ENCODE data around the gene RASEF. TPM values are rescaled to one million over a fixed set of nuclear protein-coding genes. Genes with fewer than 3 reads are reported as not detected.

The RASEF gene
- total and polyA plus RNA-seq, 2 donors (not counting 1 experiment from before 2014, with no cell fraction given): not detected

- WGBS (ENCODE audit: insufficient coverage): no CpG with 5 or more reads among the region's 1 CpG
- no peak for ATAC-seq (ENCODE audit: low read depth)
- no peaks in the 10 kb centered on the region for H3K79me2 ChIP-seq (ENCODE audit: control insufficient read depth, insufficient read depth, low read length)
- no peak overlapping the region for H3K27ac ChIP-seq (ENCODE audit: low read length in 2 of 2)
- Mint-ChIP-seq H3K27ac (no peak overlapping the region), H3K4me3 (no peak overlapping the region), H3K4me1 (no peaks in the 10 kb centered on the region), H3K27me3 (peaks cover 6% of the 10 kb centered on the region), H3K9me3 (ENCODE audit: insufficient read depth) (no peaks in the 10 kb centered on the region)
- no peaks in the 10 kb centered on the region for H4K20me1 ChIP-seq (ENCODE audit: control insufficient read depth, insufficient read depth, low read length, poor library complexity, severe bottlenecking)
- H2AFZ ChIP-seq (ENCODE audit: insufficient read depth, low read depth, low read length, poor library complexity, severe bottlenecking): no peak overlapping the region
- H3K4me1 ChIP-seq (ENCODE audit: control insufficient read depth in 2 of 2, insufficient read depth in 2 of 2, low read length in 2 of 2): no peaks in the 10 kb centered on the region
- H3K9ac ChIP-seq (ENCODE audit: low read length): no peak overlapping the region
- no peak overlapping the region for H3K4me2 ChIP-seq (replicated peaks; ENCODE audit: low read depth, low read length, poor library complexity, severe bottlenecking)
- H3K27me3 ChIP-seq (replicated peaks in 1 of 4; ENCODE audit: control extremely low read depth in 1 of 4, control insufficient read depth in 3 of 4, insufficient read depth in 4 of 4, low read length in 3 of 4): no peaks in the 10 kb centered on the region
- H3K4me3 ChIP-seq (ENCODE audit: control extremely low read depth in 1 of 5, extremely low read depth in 1 of 5, insufficient read depth in 1 of 5, low read depth in 2 of 5, low read length in 4 of 5): no peak overlapping the region
- H3K36me3 ChIP-seq (replicated peaks in 1 of 2; ENCODE audit: control extremely low read depth in 1 of 2, control insufficient read depth in 1 of 2, extremely low read depth in 1 of 2, insufficient read depth in 2 of 2, low read length in 1 of 2): no peaks in the 10 kb centered on the region
- TF ChIP-seq EZH2 (IDR thresholded peaks at IDR 0.05; ENCODE audit: borderline replicate concordance, insufficient read depth, low read depth, low read length, poor library complexity, severe bottlenecking) (no peak), CTCF (IDR thresholded peaks at IDR 0.05) (no peak)
- ChIA-PET POLR2A (no interaction called here), CTCF (no interaction called here)
- intact Hi-C loops (cut with micrococcal nuclease): no loop called here
- no peak for DNase-seq
- no peaks in the 10 kb centered on the region for H3K9me3 ChIP-seq (ENCODE audit: control extremely low read depth in 1 of 3, control insufficient read depth in 2 of 3, insufficient read depth in 1 of 3, low read length in 2 of 3)
These were observed 28.4 kb downstream of the RASEF start for GRCh38 chr9:83034587-83034986.

GRCh38 chr9:83034026-83034425 lies 28.9 kb downstream of the RASEF start:
- Histone ChIP-seq H3K9ac (ENCODE audit: low read length) (no peak overlapping the region), H3K4me2 (replicated peaks; ENCODE audit: low read depth, low read length, poor library complexity, severe bottlenecking) (no peak overlapping the region), H3K9me3 (ENCODE audit: control extremely low read depth in 1 of 3, control insufficient read depth in 2 of 3, insufficient read depth in 1 of 3, low read length in 2 of 3) (no peaks in the 10 kb centered on the region), H3K4me3 (ENCODE audit: control extremely low read depth in 1 of 5, extremely low read depth in 1 of 5, insufficient read depth in 1 of 5, low read depth in 2 of 5, low read length in 4 of 5) (no peak overlapping the region), H3K79me2 (ENCODE audit: control insufficient read depth, insufficient read depth, low read length) (no peaks in the 10 kb centered on the region), H3K27me3 (replicated peaks in 1 of 4; ENCODE audit: control extremely low read depth in 1 of 4, control insufficient read depth in 3 of 4, insufficient read depth in 4 of 4, low read length in 3 of 4) (no peaks in the 10 kb centered on the region), H4K20me1 (ENCODE audit: control insufficient read depth, insufficient read depth, low read length, poor library complexity, severe bottlenecking) (no peaks in the 10 kb centered on the region), H3K27ac (ENCODE audit: low read length in 2 of 2) (no peak overlapping the region), H2AFZ (ENCODE audit: insufficient read depth, low read depth, low read length, poor library complexity, severe bottlenecking) (no peak overlapping the region), H3K4me1 (ENCODE audit: control insufficient read depth in 2 of 2, insufficient read depth in 2 of 2, low read length in 2 of 2) (no peaks in the 10 kb centered on the region), H3K36me3 (replicated peaks in 1 of 2; ENCODE audit: control extremely low read depth in 1 of 2, control insufficient read depth in 1 of 2, extremely low read depth in 1 of 2, insufficient read depth in 2 of 2, low read length in 1 of 2) (no peaks in the 10 kb centered on the region)
- TF ChIP-seq EZH2 (IDR thresholded peaks at IDR 0.05; ENCODE audit: borderline replicate concordance, insufficient read depth, low read depth, low read length, poor library complexity, severe bottlenecking): no peak
- TF ChIP-seq CTCF (IDR thresholded peaks at IDR 0.05): no peak
- intact Hi-C loops (cut with micrococcal nuclease): no loop called here
- WGBS (ENCODE audit: insufficient coverage): 88% methylated on average over 1 of the region's 1 CpG
- Mint-ChIP-seq H3K27ac (no peak overlapping the region), H3K4me1 (no peaks in the 10 kb centered on the region), H3K27me3 (peaks cover 6% of the 10 kb centered on the region), H3K9me3 (ENCODE audit: insufficient read depth) (no peaks in the 10 kb centered on the region), H3K4me3 (no peak overlapping the region)
- DNase-seq (no peak), ATAC-seq (ENCODE audit: low read depth) (no peak)
- ChIA-PET CTCF (no interaction called here), POLR2A (no interaction called here)
